ENCODE results near the gene OR4D2.
A peak's percentile ranks its signal among the peaks of the same experiment; 100 is the strongest.

Gene OR4D2

GRCh38 chr17:58217766-58218165, 51.0 kb downstream of the OR4D2 start:
- DNase-seq, result no peak

GRCh38 chr17:58219007-58219788, 52.4 kb downstream of the OR4D2 start, which contains the start of gene MKS1:
TSS of gene MKS1 (minus strand) at chr17:58219255. CDS start at chr17:58219230, 25 bp downstream.
- DNase-seq, result peak; percentile 87 to 95 (median 92)

GRCh38 chr17:58219789-58220183, 53.0 kb downstream of the OR4D2 start:
- DNase-seq, result no peak
